ENCODE measurements around the gene BORCS5. TPM values are rescaled to one million over a fixed set of nuclear protein-coding genes. Genes with fewer than 3 reads are reported as not detected.

Gene BORCS5
- total and polyA plus RNA-seq, 2 experiments from 2014 or later = 11.3 to 12.6 TPM

DNA sequence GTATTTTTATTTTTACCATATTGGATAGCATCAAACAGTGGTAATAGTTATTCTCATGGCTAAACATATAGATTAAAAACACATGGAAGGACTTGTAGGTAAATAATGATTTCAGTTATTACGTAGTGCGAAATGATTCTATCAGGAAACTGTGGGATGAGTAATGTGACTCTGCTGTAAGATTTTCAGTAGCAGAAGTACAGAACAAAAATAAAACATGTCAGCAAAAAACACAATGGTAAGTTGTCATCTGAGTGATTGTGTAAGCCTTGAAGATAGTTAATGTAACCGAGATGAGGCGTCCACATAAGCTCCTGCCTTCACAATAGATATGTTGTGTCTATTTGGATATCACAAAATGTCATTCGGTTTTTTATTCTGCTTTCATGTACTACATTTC, 99.8 kb downstream of the BORCS5 start:
- TF ChIP-seq ZNF331 (CRISPR knock-in tag; IDR thresholded peaks at IDR 0.05; ENCODE audit: low read depth) (no peak), CREB1 (CRISPR knock-in tag; IDR thresholded peaks at IDR 0.05; ENCODE audit: low read depth) (no peak), EZH2 (IDR thresholded peaks at IDR 0.05; ENCODE audit: low read depth, unreplicated experiment) (no peak), STAT1 (IDR thresholded peaks at IDR 0.05; ENCODE audit: unreplicated experiment) (no peak), NANOG (IDR thresholded peaks at IDR 0.05; ENCODE audit: borderline replicate concordance) (no peak)
- TF ChIP-seq, protein P1, sequence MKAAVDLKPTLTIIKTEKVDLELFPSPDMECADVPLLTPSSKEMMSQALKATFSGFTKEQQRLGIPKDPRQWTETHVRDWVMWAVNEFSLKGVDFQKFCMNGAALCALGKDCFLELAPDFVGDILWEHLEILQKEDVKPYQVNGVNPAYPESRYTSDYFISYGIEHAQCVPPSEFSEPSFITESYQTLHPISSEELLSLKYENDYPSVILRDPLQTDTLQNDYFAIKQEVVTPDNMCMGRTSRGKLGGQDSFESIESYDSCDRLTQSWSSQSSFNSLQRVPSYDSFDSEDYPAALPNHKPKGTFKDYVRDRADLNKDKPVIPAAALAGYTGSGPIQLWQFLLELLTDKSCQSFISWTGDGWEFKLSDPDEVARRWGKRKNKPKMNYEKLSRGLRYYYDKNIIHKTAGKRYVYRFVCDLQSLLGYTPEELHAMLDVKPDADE (IDR thresholded peaks at IDR 0.05) = no peak
- TF ChIP-seq, protein P2, sequence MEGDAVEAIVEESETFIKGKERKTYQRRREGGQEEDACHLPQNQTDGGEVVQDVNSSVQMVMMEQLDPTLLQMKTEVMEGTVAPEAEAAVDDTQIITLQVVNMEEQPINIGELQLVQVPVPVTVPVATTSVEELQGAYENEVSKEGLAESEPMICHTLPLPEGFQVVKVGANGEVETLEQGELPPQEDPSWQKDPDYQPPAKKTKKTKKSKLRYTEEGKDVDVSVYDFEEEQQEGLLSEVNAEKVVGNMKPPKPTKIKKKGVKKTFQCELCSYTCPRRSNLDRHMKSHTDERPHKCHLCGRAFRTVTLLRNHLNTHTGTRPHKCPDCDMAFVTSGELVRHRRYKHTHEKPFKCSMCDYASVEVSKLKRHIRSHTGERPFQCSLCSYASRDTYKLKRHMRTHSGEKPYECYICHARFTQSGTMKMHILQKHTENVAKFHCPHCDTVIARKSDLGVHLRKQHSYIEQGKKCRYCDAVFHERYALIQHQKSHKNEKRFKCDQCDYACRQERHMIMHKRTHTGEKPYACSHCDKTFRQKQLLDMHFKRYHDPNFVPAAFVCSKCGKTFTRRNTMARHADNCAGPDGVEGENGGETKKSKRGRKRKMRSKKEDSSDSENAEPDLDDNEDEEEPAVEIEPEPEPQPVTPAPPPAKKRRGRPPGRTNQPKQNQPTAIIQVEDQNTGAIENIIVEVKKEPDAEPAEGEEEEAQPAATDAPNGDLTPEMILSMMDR (conservative IDR thresholded peaks at IDR 0.05; ENCODE audit: low read depth in 2 of 2) = no peak
- TF ChIP-seq, protein P3, sequence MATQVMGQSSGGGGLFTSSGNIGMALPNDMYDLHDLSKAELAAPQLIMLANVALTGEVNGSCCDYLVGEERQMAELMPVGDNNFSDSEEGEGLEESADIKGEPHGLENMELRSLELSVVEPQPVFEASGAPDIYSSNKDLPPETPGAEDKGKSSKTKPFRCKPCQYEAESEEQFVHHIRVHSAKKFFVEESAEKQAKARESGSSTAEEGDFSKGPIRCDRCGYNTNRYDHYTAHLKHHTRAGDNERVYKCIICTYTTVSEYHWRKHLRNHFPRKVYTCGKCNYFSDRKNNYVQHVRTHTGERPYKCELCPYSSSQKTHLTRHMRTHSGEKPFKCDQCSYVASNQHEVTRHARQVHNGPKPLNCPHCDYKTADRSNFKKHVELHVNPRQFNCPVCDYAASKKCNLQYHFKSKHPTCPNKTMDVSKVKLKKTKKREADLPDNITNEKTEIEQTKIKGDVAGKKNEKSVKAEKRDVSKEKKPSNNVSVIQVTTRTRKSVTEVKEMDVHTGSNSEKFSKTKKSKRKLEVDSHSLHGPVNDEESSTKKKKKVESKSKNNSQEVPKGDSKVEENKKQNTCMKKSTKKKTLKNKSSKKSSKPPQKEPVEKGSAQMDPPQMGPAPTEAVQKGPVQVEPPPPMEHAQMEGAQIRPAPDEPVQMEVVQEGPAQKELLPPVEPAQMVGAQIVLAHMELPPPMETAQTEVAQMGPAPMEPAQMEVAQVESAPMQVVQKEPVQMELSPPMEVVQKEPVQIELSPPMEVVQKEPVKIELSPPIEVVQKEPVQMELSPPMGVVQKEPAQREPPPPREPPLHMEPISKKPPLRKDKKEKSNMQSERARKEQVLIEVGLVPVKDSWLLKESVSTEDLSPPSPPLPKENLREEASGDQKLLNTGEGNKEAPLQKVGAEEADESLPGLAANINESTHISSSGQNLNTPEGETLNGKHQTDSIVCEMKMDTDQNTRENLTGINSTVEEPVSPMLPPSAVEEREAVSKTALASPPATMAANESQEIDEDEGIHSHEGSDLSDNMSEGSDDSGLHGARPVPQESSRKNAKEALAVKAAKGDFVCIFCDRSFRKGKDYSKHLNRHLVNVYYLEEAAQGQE (IDR thresholded peaks at IDR 0.05; ENCODE audit: unreplicated experiment) = no peak
- TF ChIP-seq, protein P4, sequence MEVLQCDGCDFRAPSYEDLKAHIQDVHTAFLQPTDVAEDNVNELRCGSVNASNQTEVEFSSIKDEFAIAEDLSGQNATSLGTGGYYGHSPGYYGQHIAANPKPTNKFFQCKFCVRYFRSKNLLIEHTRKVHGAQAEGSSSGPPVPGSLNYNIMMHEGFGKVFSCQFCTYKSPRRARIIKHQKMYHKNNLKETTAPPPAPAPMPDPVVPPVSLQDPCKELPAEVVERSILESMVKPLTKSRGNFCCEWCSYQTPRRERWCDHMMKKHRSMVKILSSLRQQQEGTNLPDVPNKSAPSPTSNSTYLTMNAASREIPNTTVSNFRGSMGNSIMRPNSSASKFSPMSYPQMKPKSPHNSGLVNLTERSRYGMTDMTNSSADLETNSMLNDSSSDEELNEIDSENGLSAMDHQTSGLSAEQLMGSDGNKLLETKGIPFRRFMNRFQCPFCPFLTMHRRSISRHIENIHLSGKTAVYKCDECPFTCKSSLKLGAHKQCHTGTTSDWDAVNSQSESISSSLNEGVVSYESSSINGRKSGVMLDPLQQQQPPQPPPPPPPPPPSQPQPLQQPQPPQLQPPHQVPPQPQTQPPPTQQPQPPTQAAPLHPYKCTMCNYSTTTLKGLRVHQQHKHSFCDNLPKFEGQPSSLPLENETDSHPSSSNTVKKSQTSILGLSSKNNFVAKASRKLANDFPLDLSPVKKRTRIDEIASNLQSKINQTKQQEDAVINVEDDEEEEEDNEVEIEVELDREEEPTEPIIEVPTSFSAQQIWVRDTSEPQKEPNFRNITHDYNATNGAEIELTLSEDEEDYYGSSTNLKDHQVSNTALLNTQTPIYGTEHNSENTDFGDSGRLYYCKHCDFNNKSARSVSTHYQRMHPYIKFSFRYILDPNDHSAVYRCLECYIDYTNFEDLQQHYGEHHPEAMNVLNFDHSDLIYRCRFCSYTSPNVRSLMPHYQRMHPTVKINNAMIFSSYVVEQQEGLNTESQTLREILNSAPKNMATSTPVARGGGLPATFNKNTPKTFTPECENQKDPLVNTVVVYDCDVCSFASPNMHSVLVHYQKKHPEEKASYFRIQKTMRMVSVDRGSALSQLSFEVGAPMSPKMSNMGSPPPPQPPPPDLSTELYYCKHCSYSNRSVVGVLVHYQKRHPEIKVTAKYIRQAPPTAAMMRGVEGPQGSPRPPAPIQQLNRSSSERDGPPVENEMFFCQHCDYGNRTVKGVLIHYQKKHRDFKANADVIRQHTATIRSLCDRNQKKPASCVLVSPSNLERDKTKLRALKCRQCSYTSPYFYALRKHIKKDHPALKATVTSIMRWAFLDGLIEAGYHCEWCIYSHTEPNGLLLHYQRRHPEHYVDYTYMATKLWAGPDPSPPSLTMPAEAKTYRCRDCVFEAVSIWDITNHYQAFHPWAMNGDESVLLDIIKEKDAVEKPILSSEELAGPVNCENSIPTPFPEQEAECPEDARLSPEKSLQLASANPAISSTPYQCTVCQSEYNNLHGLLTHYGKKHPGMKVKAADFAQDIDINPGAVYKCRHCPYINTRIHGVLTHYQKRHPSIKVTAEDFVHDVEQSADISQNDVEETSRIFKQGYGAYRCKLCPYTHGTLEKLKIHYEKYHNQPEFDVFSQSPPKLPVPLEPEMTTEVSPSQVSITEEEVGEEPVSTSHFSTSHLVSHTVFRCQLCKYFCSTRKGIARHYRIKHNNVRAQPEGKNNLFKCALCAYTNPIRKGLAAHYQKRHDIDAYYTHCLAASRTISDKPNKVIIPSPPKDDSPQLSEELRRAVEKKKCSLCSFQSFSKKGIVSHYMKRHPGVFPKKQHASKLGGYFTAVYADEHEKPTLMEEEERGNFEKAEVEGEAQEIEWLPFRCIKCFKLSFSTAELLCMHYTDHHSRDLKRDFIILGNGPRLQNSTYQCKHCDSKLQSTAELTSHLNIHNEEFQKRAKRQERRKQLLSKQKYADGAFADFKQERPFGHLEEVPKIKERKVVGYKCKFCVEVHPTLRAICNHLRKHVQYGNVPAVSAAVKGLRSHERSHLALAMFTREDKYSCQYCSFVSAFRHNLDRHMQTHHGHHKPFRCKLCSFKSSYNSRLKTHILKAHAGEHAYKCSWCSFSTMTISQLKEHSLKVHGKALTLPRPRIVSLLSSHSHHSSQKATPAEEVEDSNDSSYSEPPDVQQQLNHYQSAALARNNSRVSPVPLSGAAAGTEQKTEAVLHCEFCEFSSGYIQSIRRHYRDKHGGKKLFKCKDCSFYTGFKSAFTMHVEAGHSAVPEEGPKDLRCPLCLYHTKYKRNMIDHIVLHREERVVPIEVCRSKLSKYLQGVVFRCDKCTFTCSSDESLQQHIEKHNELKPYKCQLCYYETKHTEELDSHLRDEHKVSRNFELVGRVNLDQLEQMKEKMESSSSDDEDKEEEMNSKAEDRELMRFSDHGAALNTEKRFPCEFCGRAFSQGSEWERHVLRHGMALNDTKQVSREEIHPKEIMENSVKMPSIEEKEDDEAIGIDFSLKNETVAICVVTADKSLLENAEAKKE (CRISPR knock-in tag; IDR thresholded peaks at IDR 0.05) = no peak
- H3K4me1 ChIP-seq (ENCODE audit: insufficient read depth) = 0 out of 2 replicates have a peak, but pooled peaks cover 4% of the 10 kb centered on the region
- no peak overlapping the region for H3K27ac ChIP-seq (ENCODE audit: low read depth)
- Mint-ChIP-seq H3K27ac (no peak overlapping the region), H3K9me3 (no peaks in the 10 kb centered on the region), H3K4me1 (peaks cover 10% of the 10 kb centered on the region), H3K27me3 (ENCODE audit: insufficient read depth, low read depth, poor library complexity) (peaks cover under 1% of the 10 kb centered on the region), H3K36me3 (ENCODE audit: low read depth) (no peaks in the 10 kb centered on the region), H3K4me3 (no peak overlapping the region)
- H3K4me3 ChIP-seq = no peak overlapping the region
- H3K79me2 ChIP-seq (replicated peaks; ENCODE audit: insufficient read depth) = no peaks in the 10 kb centered on the region
- no peak overlapping the region for H2AFZ ChIP-seq
- no peaks in the 10 kb centered on the region for H3K27me3 ChIP-seq (ENCODE audit: insufficient read depth)
- DNase-seq (ENCODE audit: low spot score) = no peak
- ATAC-seq = no peak
- no peaks in the 10 kb centered on the region for H4K20me1 ChIP-seq (replicated peaks; ENCODE audit: insufficient read depth)
- no peaks in the 10 kb centered on the region for H3K9me2 ChIP-seq (ENCODE audit: insufficient read depth)
- H3K4me2 ChIP-seq = no peak overlapping the region
- no peaks in the 10 kb centered on the region for H3F3A ChIP-seq (replicated peaks; ENCODE audit: low read depth)
- H3K36me3 ChIP-seq (ENCODE audit: insufficient read depth) = no peaks in the 10 kb centered on the region
